ENCODE results near the gene RAF1.

DNA sequence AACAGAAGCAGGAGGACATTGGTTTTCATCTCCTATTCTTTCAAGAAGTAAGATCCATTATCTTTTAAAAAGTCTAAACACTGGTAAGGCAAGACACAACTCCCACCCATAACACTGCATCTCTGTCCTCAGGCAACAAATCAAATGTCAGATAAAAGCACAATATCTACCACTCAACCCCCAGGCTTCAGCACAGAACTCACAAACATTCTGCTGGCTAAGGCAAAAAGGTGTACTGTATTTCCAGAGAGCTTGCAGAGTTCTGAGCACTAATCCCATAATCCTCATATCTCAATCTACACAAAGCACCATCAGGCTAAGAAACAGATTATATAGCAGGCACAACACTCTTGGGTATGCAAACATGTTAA lies 20.9 kb downstream of the RAF1 start:
- TF ChIP-seq, protein P1, sequence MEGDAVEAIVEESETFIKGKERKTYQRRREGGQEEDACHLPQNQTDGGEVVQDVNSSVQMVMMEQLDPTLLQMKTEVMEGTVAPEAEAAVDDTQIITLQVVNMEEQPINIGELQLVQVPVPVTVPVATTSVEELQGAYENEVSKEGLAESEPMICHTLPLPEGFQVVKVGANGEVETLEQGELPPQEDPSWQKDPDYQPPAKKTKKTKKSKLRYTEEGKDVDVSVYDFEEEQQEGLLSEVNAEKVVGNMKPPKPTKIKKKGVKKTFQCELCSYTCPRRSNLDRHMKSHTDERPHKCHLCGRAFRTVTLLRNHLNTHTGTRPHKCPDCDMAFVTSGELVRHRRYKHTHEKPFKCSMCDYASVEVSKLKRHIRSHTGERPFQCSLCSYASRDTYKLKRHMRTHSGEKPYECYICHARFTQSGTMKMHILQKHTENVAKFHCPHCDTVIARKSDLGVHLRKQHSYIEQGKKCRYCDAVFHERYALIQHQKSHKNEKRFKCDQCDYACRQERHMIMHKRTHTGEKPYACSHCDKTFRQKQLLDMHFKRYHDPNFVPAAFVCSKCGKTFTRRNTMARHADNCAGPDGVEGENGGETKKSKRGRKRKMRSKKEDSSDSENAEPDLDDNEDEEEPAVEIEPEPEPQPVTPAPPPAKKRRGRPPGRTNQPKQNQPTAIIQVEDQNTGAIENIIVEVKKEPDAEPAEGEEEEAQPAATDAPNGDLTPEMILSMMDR (IDR thresholded peaks at IDR 0.05): no peak
- TF ChIP-seq POLR2A (IDR thresholded peaks at IDR 0.05): no peak

Data from tibial nerve (tissue), 3 donors.